HG03558 (cell line): ENCODE data around the gene SYNM.
"Not testable (repeated sequence)": the region's sequence is repeated elsewhere in the genome, so short reads cannot be mapped to it uniquely, and the experiment has no call there.

Source experiments
- ATAC-seq: cut with Tn5 transposase; IDR thresholded peaks from one replicate; pipeline ENCODE4 v1.9.1; 2021; ENCODE audit warnings: moderate number of reproducible peaks; ENCODE audit not compliant: unreplicated experiment; ENCODE audit errors: extremely low read depth

Gene SYNM

DNA sequence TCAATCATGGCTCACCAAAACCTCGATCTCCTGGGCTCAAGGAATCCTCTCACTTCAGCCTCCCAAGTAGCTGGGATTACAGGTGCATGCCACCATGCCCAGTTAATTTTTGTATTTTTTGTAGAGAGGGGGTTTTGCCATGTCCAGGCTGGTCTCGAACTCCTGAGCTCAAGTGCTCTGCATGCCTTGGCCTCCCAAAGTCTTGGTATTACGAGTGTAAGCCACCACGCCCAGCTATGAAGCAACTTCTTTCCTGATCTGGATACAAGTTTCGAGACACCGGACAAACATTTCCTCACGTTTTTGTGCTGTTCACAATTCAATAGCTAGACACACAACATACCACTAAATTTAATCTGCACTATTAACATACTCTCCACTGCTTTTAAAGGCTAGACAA lies 3.4 kb upstream of the SYNM start:
- no peak for ATAC-seq

- no peak for ATAC-seq
Measured at GRCh38 chr15:99102332-99103235, 2.3 kb upstream of the SYNM start.

DNA sequence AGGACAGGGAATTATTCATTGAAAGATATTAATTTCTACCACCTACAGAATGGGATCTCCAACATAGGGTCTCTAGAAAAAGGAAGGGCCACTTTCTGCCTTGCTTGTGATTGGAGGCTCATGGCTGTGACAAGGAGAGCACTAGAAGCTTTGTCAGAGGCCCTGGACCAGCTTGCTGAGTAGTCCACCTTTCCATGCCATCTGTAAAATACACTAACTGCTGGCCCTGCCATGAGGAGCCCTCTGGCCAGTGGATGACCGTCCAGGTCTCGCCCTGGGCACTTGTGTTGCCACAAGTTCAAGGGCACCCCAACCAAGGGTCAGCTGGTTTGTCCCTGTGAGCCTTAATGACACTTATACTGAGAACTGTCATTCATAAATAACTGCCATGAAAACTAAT lies 1.6 kb upstream of the SYNM start:
- no peak for ATAC-seq

DNA sequence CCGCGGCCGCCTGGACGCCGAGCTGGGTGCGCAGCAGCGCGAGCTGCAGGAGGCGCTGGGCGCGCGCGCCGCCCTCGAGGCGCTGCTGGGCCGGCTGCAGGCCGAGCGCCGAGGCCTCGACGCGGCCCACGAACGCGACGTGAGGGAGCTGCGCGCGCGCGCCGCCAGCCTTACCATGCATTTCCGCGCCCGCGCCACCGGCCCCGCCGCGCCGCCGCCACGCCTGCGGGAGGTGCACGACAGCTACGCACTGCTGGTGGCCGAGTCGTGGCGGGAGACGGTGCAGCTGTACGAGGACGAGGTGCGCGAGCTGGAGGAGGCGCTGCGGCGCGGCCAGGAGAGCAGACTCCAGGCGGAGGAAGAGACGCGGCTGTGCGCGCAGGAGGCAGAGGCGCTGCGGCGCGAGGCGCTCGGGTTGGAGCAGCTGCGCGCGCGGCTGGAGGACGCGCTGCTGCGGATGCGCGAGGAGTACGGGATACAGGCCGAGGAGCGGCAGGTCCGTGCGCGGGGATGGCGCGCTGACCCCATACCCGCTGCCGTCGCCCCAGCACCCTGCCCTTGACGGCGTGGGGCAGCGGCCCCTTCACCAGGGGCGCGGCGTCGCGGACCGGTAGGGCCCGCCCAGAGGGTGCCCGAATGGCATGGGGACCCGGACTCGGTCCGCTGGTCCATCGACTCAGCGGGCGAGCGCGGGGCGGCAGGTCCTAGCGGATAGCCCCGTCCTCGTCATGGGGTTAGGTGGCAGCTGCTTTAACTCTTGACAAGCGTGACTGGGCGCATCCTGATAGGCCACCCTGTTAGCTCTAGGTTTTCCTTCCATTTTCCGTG lies 848 bp downstream of the SYNM start:
- no peak for ATAC-seq

DNA sequence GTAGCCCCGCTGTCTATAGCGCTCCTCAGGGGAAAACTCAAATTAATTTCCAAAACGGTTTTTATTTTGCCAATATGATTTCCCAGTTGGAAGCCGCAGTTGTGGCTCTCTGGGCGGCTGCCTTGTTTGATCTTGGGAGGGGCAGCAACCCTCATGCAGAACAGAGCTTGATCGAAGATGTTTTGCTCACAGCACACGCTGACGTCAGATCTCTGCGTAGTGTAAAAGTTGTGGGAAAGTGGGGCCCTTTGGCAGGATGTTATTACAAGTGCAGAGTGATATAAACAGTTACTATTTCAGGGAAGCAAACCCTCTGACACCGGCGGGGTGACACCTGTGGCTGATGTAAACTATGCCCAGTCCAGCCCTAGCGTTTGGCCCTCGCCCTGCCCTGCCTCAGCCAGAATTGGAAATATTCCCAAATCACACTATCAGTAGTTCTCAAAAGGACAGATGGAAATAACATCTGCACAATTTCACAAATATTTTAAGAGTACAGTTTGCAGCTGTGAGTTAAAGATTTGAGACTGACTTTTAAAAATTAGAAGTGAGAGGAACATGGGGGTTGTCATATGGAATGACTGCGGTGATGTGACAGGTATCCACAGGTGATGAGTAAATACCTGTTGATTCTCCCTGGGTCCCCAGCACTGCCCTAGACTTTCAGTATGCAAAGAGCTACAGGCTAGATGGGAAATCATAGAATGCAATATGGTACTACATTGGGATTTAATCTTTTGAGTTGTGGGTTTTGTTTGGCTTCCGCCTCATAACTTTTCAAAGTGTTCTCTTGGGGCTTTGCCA lies 1.7 kb downstream of the SYNM start:
- no peak for ATAC-seq

DNA sequence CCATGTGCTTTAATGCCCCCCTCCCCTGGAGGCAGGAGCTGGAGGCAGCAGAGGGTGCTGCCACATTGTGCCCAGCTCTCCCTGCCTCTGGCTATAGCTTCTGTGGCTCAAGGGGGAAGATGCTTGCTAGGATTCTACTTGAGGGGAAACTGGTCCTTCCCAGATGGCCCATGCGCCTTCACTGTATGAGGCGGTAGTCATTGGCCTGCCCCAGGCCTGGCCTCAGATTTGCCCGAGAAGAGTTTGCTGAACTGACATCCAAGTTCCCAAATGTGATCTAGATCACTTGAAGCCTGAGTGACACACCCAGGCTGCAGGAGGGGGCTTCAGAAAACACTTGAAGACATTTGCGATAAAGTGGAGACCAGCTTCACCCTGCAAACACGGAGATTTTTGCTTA lies 4.1 kb downstream of the SYNM start:
- no peak for ATAC-seq

- ATAC-seq = no peak
Measured at GRCh38 chr15:99109555-99110021, 4.7 kb downstream of the SYNM start.

DNA sequence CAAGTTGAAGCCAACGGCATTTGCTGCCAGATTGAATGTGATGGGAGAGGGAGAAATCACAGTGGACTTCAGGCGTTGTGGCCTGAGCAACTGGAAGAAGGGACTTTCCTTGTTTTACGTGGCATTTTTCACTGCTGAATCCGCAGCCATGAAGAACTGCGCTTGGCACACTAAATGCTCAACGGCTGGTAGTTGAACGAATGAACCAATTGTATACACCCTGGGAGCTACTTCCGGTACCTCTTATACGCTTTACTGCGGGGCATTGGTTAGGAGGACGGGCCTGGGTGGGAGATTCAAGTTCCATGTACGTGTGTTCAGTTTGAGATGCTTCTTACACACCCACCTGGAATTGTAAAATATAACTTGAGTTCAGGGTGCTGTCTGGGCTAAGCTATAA lies 5.2 kb downstream of the SYNM start:
- no peak for ATAC-seq

DNA sequence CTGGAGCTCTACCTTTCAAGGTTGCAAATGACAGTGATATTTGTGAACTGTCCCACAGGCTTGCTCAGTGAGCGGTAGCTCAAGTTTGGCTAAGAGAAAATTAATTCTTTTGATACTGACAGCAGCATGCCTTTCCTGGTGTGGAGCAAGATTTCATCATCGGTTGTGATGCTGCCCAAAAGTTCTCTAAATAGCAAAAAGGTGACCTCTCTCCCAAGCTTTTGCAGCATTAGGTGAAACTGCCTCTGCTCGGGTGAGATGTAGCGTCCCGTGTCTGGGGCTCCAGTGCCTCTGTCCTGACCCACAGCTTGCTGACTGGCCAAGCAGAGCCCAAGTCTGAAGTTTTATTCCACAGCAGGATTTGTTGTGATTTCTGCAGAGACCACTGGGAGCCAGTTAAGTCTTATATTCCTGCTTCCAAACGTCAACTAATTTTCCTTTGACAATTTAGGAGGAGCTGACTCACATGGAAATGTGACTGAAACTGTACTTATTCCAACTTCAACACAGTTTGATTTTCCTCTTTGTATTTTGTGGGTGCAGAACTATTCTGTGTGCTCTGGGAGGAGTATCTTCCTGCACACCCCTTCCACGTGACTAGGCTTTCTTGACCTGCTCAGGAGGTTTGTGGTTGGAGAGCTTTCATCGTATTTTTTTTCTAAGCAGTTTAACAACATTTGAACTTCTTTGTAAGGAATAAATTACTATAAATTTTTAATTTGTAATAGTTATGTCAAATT lies 5.9 kb downstream of the SYNM start:
- no peak for ATAC-seq

DNA sequence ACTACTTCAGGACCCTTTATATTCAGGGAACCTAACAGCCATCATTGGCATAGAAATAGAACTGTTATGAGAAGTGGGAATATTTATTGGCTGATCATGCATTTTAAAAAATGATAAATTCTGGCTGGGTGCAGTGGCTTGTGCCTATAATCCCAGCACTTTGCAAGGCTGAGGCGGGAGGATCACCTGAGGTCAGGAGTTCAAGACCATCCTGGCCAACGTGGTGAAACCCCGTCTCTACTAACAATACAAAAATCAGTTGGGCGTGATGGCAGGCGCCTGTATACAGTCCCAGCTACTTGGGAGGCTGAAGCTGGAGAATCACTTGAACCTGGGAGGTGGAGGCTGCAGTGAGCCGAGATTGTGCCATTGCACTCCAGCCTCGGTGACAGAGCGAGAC lies 6.8 kb downstream of the SYNM start:
- ATAC-seq = not testable (repeated sequence)

- ATAC-seq = no peak
Measured at GRCh38 chr15:99113547-99114271, 8.8 kb downstream of the SYNM start.

DNA sequence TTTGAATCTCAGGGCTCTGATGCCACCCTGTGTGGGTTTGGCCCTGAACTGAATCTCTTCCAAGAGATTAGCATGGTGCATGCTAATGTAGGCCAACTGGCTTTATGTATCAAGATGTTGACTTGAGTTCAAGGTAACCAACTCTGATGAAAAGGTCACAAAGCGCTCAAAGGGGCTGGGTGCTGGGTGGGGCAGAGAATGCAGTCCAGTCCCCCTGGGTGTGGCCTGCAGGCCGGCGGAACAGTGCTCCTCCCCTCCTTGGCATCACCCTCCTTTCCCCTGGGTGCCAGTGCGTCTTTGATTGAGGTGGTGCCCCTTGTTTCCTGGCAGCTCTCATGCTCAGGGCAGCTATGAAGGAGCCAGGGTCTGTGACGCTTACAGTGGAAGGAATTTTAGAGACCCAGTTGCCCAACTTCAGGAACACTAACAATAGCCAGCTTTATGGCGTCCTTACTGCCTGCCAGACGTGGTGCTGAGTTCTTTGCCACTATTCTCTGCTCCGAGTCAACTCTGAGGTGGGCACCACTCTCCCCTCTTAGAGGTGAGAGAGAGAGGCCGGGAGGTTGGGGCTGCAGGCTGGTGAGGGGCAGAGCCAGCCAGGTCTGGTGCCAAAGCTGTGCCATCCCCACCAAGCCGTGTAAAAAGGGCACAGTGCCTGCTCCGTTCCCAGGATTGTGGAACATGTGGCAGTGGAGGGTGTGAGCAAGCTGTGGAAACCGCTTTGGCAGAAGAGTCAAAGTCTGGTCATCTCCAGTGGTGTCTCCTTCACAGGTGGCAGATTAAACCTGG lies 9.8 kb downstream of the SYNM start:
- no peak for ATAC-seq

DNA sequence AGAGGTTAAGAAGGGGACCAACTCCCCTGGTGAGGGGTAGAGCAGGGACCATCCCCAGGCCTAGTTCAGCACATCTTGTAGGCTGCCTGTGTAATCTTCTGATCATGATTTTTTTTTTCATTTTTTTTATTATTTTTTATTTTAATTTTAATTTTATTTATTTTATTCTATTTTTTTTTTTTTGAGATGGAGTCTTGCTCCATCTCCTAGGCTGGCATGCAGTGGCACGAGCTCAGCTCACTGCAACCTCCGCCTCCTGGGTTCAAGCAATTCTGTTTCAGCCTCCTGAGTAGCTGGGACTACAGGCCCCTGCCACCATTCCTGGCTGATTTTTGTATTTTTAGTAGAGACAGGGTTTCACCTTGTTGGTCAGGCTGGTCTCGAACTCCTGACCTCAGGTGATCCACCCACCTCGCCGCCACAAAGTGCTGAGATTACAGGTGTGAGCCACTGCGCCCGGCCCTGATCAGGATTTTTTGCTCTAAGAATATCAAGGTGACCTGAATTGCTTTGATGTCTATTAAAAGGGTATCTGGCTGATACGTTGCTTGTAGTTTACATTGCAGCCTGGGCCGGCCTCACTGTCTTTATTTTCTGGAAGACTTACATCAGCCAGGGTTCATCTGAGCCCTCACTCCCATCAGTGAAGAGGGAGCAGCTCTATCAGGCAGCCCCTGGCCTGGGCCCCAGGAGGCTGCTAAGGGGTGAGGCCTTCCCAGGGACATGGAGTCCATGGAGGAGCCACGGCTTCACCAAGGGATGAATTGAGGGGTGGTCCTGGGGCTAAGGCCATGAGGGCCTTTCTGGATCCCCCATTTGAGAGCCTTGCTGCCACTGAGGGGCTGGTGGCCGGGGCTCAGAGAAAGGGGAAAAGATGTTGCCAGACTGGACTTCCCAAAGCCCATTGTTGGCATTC lies 10.7 kb downstream of the SYNM start:
- ATAC-seq = no peak

DNA sequence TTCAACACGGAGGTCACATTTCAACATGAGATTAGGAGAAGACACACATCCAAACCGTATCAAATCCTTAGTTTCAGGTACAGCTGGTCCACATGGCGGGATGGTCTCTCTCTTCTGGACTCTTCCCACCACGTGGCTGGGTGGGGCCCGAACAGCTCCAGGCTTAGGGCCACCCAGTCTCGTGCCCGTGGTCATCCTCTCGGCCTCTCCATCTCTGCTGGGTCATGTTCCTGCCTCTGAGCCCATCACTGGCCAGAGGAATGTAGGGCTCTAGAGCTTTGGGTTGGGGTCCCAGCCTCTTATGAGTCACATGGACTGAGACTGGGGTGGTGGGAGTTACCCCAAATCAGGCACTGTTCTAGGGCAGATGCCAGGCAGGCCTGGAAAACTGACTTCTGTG lies 12.2 kb downstream of the SYNM start:
- no peak for ATAC-seq

DNA sequence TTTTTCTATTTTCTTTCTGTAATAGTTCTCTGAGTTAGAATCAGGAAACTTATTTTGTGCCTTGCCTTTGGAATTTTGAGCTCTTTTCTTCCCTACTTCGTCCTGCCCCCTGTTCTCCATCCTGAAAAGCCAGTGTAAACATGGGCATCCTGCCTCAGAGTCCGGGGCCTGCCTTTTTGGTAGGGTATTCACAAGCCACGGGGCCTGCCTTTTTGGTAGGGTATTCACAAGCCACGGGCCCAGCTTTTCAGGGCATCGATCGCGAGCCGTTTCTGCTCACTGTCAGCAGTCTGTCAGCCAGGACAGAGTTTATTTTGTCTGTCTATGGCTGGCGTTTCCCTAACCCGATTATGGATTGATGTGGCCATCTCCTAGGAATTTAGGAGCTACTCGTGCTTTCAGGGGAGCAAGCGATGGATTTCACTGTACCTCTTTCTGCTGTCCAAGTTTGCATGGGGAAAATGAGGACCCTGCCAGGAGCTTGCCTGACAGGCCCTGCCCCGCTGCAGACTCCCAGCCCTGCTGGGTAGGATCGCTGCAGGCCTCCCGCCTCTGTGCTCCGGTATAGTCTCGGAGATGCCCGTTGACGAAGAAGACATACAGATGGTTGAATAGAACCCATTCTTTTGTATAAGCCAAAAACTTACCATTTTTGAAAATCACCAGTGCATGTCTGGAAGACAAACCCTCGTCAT lies 12.8 kb downstream of the SYNM start:
- ATAC-seq = no peak

GRCh38 chr15:99118258-99118632 lies 13.4 kb downstream of the SYNM start:
- no peak for ATAC-seq
